ENCODE data around the gene SLC7A11. TPM values are rescaled to one million over a fixed set of nuclear protein-coding genes. Genes with fewer than 3 reads are reported as not detected.

Gene SLC7A11
- total RNA-seq, 1 donor from 2014 or later: 33.8 TPM

- Histone ChIP-seq H3K36me3 (ENCODE audit: insufficient read depth, low read length) (no peaks in the 10 kb centered on the region), H3K4me3 (ENCODE audit: insufficient read depth, low read depth, low read length) (no peak overlapping the region), H3K9me3 (ENCODE audit: insufficient read depth, low read depth, low read length) (no peaks in the 10 kb centered on the region), H2AFZ (ENCODE audit: low read depth, low read length) (no peak overlapping the region), H3K27ac (ENCODE audit: low read depth, low read length) (peak overlapping the region; percentile 72), H3K9ac (ENCODE audit: low read length) (no peak overlapping the region), H3K4me1 (ENCODE audit: insufficient read depth, low read length) (peaks cover 9% of the 10 kb centered on the region), H3K27me3 (ENCODE audit: insufficient read depth, low read length) (no peaks in the 10 kb centered on the region), H3K79me2 (ENCODE audit: insufficient read depth, low read length) (no peaks in the 10 kb centered on the region), H3K4me2 (ENCODE audit: low read length) (no peak overlapping the region), H4K20me1 (ENCODE audit: insufficient read depth, low read length) (no peaks in the 10 kb centered on the region)
- no peak for TF ChIP-seq CTCF (IDR thresholded peaks at IDR 0.05; ENCODE audit: insufficient read depth, low read depth, low read length)
- no peak for TF ChIP-seq EZH2 (IDR thresholded peaks at IDR 0.05; ENCODE audit: insufficient read depth, low read length)
- H3K27ac Mint-ChIP-seq (ENCODE audit: unreplicated experiment): no peak overlapping the region
- no peaks in the 10 kb centered on the region for H3K27me3 Mint-ChIP-seq (ENCODE audit: low read depth, unreplicated experiment)
- no peak for FAIRE-seq
- H3K9me3 Mint-ChIP-seq (ENCODE audit: unreplicated experiment): no peaks in the 10 kb centered on the region
- DNase-seq (ENCODE audit: low read depth): no peak
- no peaks in the 10 kb centered on the region for H3K36me3 Mint-ChIP-seq (ENCODE audit: low read depth, unreplicated experiment)
- peaks cover 5% of the 10 kb centered on the region for H3K4me1 Mint-ChIP-seq (ENCODE audit: low read depth, unreplicated experiment)
- no peak overlapping the region for H3K4me3 Mint-ChIP-seq (ENCODE audit: unreplicated experiment)
Observed at GRCh38 chr4:138275216-138275615, 33.1 kb upstream of the SLC7A11 start.

- Histone ChIP-seq H3K27ac (ENCODE audit: low read depth, low read length) (no peak overlapping the region), H3K4me2 (ENCODE audit: low read length) (no peak overlapping the region), H2AFZ (ENCODE audit: low read depth, low read length) (no peak overlapping the region), H3K36me3 (ENCODE audit: insufficient read depth, low read length) (no peaks in the 10 kb centered on the region), H3K79me2 (ENCODE audit: insufficient read depth, low read length) (no peaks in the 10 kb centered on the region), H4K20me1 (ENCODE audit: insufficient read depth, low read length) (no peaks in the 10 kb centered on the region), H3K4me3 (ENCODE audit: insufficient read depth, low read depth, low read length) (no peak overlapping the region), H3K4me1 (ENCODE audit: insufficient read depth, low read length) (no peaks in the 10 kb centered on the region), H3K9ac (ENCODE audit: low read length) (no peak overlapping the region), H3K27me3 (ENCODE audit: insufficient read depth, low read length) (no peaks in the 10 kb centered on the region), H3K9me3 (ENCODE audit: insufficient read depth, low read depth, low read length) (no peaks in the 10 kb centered on the region)
- Mint-ChIP-seq H3K36me3 (ENCODE audit: low read depth, unreplicated experiment) (no peaks in the 10 kb centered on the region), H3K4me1 (ENCODE audit: low read depth, unreplicated experiment) (no peaks in the 10 kb centered on the region), H3K9me3 (ENCODE audit: unreplicated experiment) (no peaks in the 10 kb centered on the region), H3K4me3 (ENCODE audit: unreplicated experiment) (no peak overlapping the region), H3K27ac (ENCODE audit: unreplicated experiment) (no peak overlapping the region), H3K27me3 (ENCODE audit: low read depth, unreplicated experiment) (no peaks in the 10 kb centered on the region)
- TF ChIP-seq CTCF (IDR thresholded peaks at IDR 0.05; ENCODE audit: insufficient read depth, low read depth, low read length): no peak
- no peak for TF ChIP-seq EZH2 (IDR thresholded peaks at IDR 0.05; ENCODE audit: insufficient read depth, low read length)
- FAIRE-seq (no peak), DNase-seq (ENCODE audit: low read depth) (no peak)
Observed at GRCh38 chr4:138269175-138269574, 27.0 kb upstream of the SLC7A11 start.

- Mint-ChIP-seq H3K27me3 (ENCODE audit: low read depth, unreplicated experiment) (no peaks in the 10 kb centered on the region), H3K36me3 (ENCODE audit: low read depth, unreplicated experiment) (no peaks in the 10 kb centered on the region), H3K27ac (ENCODE audit: unreplicated experiment) (no peak overlapping the region), H3K4me3 (ENCODE audit: unreplicated experiment) (no peak overlapping the region), H3K9me3 (ENCODE audit: unreplicated experiment) (no peaks in the 10 kb centered on the region), H3K4me1 (ENCODE audit: low read depth, unreplicated experiment) (no peaks in the 10 kb centered on the region)
- Histone ChIP-seq H3K79me2 (ENCODE audit: insufficient read depth, low read length) (no peaks in the 10 kb centered on the region), H3K4me2 (ENCODE audit: low read length) (no peak overlapping the region), H3K27me3 (ENCODE audit: insufficient read depth, low read length) (no peaks in the 10 kb centered on the region), H2AFZ (ENCODE audit: low read depth, low read length) (no peak overlapping the region), H3K9ac (ENCODE audit: low read length) (no peak overlapping the region), H4K20me1 (ENCODE audit: insufficient read depth, low read length) (no peaks in the 10 kb centered on the region), H3K9me3 (ENCODE audit: insufficient read depth, low read depth, low read length) (no peaks in the 10 kb centered on the region), H3K36me3 (ENCODE audit: insufficient read depth, low read length) (no peaks in the 10 kb centered on the region), H3K27ac (ENCODE audit: low read depth, low read length) (no peak overlapping the region), H3K4me1 (ENCODE audit: insufficient read depth, low read length) (no peaks in the 10 kb centered on the region), H3K4me3 (ENCODE audit: insufficient read depth, low read depth, low read length) (no peak overlapping the region)
- DNase-seq (ENCODE audit: low read depth): no peak
- TF ChIP-seq CTCF (IDR thresholded peaks at IDR 0.05; ENCODE audit: insufficient read depth, low read depth, low read length): no peak
- no peak for TF ChIP-seq EZH2 (IDR thresholded peaks at IDR 0.05; ENCODE audit: insufficient read depth, low read length)
- no peak for FAIRE-seq
Observed at GRCh38 chr4:138267835-138268234, 25.7 kb upstream of the SLC7A11 start.

Measured in astrocyte (in vitro differentiated cells and primary cell).